Measurements from ENCODE around the gene INSRR.

Gene INSRR

GRCh38 chr1:156847591-156848460 is 11.1 kb downstream of the INSRR start:
- DNase-seq, result no peak

DNA sequence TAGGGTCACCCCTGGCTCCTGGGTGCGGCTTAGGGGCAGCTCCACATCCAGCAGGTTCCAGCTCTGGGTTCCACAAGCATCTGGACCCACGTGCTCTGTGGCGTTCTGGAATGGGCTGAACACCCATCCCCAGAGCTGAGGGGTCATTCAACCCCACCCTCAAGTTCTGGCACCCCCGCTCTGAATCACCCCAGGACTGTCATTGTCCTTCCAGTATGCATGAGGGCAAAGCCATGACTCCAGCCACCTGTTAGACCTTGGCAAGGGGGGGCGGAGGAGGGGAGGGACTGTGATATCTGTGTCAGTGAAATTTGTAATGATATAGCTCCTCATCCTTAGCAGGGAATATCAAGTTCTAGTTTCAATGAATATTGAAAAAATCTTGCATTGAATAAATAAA is 12.3 kb downstream of the INSRR start:
- DNase-seq, result no peak

DNA sequence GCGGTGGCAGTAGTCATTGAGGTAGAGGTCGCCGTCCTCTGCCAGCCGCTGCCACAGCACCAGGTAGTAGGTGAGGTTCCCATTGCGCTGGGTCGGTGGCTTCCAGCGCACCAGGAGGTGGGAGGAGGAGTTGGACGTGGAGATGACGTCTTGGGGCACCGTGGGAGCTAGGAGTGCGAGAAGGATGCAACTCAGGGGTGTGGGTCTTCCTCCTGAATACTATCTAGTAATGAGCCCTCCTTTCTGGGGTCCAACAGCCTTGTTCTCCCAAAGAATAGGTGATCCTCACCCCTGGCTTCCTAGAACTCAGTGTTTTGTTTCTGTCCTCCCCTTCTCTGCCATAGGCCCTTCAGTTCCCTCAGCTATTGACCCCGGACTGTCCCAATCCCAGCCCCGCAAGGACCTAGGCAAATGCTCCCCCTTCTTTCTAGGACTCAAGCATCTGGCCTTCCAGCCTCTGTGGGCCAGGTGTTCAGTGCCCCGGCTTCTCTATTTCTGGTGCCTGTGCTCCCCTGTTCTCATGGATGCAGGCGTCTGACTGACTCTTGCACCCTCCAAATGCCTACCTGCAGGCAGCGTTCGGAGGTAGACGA is 12.9 kb downstream of the INSRR start:
- no peak for DNase-seq

DNA sequence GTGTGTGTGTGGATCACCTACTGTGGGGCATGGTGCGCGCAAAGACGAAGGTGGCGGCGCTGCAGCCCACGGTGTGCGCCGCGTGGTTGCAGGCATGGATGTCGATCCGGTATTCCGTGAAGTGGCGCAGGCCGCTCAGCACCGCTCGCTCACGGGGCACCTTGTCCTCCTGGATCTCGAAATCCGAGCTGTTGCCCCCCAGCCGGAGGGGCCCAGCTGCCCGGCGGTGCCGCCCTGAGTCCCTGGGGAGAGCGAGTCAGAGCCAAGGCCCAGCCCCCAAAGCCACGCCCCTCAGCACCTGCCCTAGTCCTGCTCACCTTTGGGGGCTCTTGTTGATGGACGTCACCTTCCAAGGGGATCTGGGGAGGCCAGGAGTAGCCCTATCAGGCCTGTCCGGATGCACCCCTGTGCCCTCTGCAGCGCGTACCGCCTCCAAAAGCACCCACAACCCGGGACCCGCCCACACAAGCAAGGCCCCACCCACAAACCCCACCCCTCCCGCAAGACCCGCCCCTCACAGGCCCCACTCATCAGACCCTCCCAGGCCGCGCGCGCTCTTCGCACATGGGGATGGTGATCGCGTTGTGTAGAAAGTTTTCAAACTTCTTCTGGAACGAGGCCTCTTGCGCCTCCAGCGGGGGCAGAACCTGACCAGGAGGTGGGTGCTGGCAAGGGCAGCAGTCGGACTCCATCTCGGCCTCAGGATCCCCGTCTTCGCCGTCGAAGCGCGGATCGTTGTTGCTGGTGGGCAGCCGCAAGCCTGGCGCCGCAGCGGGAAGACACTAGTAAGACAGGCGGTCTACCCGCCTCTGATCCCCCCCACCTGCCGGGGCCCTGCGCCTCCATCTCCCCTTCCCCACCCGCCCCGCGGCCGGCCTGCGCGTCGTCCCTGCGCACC is 13.6 kb downstream of the INSRR start:
- peak; percentile 17 for DNase-seq

DNA sequence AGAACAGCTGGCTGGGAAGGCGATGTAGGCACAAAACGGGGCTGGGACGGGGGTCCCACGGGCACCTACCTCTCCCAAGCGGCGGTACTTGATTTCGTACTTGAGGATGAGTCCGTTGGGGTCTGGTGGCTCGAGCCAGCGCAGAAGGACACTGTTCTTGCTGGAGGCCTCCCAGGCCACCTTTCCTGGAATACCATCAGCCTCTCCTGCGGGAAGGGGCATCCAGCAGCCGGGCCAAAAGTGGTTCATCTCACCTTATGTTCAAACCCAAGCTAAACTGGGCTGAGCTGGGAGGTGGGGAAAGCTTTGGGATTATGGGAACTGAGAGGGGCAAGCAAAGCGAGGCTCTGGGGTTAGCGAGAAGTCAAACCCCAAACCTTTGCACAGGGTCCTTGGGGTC is 14.3 kb downstream of the INSRR start:
- no peak for DNase-seq

- no peak for DNase-seq
Measured at GRCh38 chr1:156844102-156844501, 14.8 kb downstream of the INSRR start.

- DNase-seq, result no peak
Measured at GRCh38 chr1:156842618-156843300, 16.2 kb downstream of the INSRR start.

- DNase-seq, result no peak
Measured at GRCh38 chr1:156841295-156841855, 17.5 kb downstream of the INSRR start.

GRCh38 chr1:156840898-156841279 is 18.0 kb downstream of the INSRR start:
- no peak for DNase-seq

DNA sequence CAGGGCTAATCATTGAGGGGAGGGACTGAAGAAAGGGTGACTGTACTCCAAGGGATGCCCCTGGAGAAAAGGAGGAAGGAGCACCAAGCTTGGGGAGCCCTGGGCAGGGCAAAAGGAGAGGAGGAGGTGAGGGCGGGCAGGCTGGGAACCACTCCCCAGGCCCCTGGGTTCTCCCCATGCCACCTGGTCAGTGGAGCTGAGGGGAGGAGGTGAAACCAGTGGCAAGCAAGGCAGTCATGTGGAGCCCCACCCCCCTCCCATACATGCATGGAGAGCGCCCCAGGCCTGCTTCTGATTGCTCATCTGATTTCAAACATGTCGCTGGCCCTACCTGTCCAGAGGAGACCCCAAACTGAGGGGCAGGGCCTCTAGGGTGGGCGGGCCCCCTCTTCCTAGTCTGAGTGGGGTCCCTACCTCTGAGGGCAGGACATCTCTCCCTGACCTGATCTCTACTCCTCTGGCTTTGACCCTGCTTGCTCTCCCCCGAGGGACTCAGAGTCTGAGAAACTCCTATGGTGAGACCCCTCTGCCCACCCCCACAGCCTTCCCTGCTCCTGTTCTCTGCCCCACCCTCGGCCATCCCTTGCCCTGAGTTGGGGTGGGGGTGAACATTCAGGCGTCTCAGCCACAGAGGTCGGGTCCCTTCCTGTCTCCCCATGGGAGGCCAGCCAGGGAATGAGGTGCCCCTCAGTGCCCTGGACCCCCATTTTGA is 18.6 kb downstream of the INSRR start:
- no peak for DNase-seq

GRCh38 chr1:156839426-156840109 is 19.3 kb downstream of the INSRR start:
- no peak for DNase-seq

DNA sequence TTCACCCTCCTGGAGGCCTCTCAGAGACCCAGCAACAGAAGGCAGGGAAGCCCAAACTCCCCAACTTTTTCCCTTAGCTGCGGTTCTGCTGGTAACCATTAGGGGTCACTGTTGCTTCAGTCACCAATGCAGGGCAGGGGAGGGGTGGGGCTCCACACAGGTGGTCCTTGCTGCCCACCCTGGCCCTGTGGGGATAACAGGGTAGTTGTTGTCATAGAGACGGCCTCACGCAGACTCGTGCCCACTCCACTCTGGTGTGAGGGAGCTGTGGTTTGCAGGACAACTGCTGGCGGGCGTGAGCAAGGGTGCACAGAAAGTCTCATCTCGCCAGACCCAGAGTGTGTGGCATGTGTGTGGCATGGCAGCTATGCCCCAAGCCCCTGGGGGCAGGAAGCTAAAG is 19.9 kb downstream of the INSRR start:
- DNase-seq, result peak; percentile 6

GRCh38 chr1:156836892-156837291 is 22.0 kb downstream of the INSRR start:
- no peak for DNase-seq

- DNase-seq, result peak; percentile 26
Measured at GRCh38 chr1:156836041-156836654, 22.8 kb downstream of the INSRR start.

- DNase-seq, result no peak
Measured at GRCh38 chr1:156834322-156834721, 24.6 kb downstream of the INSRR start.

DNA sequence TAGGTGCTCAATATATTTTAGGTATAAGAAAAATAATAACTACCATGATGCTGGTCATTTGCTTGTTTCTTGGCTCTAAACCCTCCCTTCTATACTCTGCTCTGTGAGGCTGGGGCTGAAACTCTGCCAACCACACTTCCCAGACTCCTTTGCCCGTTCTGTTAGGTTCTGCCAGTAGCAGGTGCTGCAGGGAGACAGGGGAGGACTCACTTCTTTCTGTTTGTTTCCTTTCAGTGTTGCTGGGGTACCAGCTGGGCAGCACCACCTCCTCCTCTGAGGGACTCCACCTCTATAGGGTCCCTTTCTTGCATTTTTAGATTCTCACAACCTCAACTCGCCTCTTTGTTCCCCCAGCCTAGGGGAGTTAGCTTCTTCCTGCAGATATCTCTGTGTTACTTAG is 25.3 kb downstream of the INSRR start:
- DNase-seq, result no peak

DNA sequence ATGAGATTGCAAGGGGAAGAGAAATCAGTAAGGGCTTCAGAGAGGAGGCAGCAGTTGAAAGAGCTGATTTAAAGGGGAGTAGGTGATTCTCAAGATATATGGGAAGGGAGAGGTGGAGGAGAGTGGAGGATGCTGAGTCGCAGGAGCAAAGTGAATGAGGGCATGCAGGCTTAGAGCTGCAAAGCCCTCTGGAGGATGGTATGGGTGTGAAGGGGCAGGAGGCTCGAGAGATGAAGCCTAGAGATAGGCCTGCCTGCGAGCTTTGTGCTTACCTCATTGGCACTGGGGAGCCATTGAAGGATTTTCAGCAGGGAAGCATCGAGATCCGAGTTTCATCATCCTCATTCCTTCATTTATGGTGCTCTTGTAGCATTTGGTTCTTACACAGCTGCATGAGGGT is 26.5 kb downstream of the INSRR start:
- DNase-seq, result no peak

DNA sequence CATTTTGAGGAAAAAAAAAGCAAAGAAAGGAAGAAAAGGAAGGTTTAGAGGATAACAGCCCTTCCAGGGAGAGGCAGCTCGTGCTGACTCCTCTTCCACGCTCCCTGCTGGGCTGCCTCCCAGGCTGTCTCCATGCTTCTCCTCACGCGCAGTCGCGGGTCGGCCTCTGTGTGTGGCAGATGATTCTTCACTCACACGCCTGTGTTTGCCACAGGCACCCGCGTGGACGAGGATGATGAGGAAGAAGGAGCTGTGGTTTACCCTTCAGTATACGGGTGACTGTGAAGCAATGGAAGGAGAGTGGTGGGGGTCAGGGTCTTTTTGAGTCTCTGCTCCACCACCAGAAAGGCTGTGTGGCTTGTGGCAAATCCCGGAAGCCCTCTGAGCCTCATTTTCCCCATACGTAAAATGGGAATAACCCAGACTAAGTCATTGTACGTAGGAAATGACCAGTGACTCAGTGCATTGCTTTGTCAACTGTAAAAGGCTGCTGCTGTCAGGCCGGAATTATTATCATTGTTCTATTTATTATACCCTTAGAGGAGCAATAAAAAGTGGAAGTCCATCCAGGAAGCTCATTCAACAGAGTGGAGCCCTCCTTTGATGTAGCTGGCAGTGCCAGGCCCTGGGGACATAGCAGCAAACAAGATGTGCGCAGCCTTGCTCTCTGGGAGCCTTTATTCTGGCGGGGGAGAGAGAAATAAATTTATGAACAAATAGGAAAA is 30.4 kb downstream of the INSRR start:
- no peak for DNase-seq

DNA sequence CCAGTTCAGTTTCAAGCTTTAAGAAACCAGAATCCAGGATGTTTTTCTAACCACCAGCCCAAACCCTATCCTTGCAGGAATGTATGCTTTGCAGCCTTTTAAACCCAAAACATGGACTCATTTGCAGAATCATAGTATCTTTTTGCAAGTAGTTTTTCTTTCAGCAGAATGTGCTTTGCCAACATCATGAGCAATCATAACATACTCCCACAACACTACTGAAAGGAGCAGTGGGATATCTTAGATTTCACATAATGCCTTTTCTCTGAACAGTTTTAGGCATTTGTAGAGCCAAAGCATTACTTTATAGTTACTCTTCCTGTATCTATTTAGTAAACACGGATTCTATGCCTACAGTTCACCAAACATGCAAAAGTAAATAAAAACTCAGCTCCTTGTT is 32.3 kb downstream of the INSRR start:
- no peak for DNase-seq

DNA sequence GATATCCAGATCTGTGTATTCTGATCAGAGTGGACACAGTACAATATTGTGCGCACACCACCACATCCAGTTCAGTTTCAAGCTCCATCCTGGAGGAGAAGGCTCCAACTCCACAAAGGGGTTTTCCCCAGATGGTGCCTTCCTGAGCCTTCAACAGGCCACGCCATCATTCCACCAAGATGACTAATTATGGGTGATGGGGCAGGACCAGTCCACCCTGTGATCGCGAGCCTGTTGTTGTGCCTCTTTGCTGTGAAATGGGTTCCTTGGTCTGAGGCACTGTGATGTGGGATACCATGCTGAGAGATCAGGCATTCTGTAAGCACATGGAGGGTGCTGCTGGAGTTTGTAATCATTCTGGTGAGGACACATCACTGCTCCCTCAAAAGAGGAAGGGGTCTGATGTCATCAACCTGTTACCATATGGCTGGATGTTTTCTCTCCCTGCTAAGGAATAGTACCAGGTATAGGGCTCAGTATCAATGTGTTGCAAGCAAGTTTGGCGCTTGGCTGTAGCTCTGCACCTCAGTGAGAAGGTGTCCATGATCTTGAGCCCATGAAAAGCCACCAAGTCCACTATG is 35.6 kb downstream of the INSRR start:
- no peak for DNase-seq

All from stimulated activated naive CD4-positive, alpha-beta T cell treated with Interleukin-2 at 50 U/mL for 16 hours (primary cell).